Measurements from ENCODE around the gene FANCC. TPM values are rescaled to one million over a fixed set of nuclear protein-coding genes. Genes with fewer than 3 reads are reported as not detected.
A peak's percentile ranks its signal among the peaks of the same experiment; 100 is the strongest.

The FANCC gene
- total RNA-seq, 2 donors from 2014 or later, result 4.9 to 21.2 TPM

GRCh38 chr9:95127249-95128176 lies 190.0 kb downstream of the FANCC start:
- WGBS, result 9% methylated on average over 35 of the region's 35 CpGs
- intact Hi-C loops (cut with DNase I), result loop anchor here (5.0 to 10.0 kb wide), 3 partner anchors 83 to 345 kb away; no protein-coding TSS in a partner anchor

DNA sequence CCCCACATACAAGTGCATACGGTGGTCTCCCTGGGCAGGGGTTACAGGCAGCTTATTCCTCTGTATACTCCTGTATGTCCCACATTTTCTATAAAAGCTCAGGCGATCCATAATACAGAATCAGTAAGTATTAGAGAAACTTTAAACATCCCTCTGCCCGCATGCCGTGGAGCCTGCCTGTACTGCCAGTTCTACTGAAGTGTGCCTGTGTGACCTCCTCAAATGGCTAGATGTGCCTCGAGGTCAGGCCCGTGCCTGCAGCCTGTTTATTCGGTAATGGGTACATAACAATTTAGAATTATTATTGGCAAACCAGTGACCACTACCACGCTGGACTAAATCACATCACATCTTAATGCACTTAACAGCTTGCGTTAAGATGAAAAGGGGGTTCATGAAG lies 190.8 kb downstream of the FANCC start:
- peak overlapping the region; percentile 64 for H3K27ac ChIP-seq
- no peak for DNase-seq (ENCODE audit: low spot score)
- intact Hi-C loops (cut with DNase I), result loop anchor here (5.0 to 10.0 kb wide), 3 partner anchors 82 to 344 kb away; no protein-coding TSS in a partner anchor
- no peaks in the 10 kb centered on the region for H3K27me3 ChIP-seq (replicated peaks; ENCODE audit: insufficient read depth)
- peaks cover 13% of the 10 kb centered on the region for H3K4me1 ChIP-seq (replicated peaks)
- no peaks in the 10 kb centered on the region for H3K36me3 ChIP-seq
- H3K9me3 ChIP-seq, result no peaks in the 10 kb centered on the region
- no peak overlapping the region for H3K4me3 ChIP-seq
- TF ChIP-seq POLR2AphosphoS5 (IDR thresholded peaks at IDR 0.05) (no peak), CTCF (IDR thresholded peaks at IDR 0.05) (no peak), POLR2A (IDR thresholded peaks at IDR 0.05) (no peak)
- 65% methylated on average over 9 of the region's 9 CpGs for WGBS

More at GRCh38 chr9:95127249-95128176, 190.0 kb downstream of the FANCC start:
- peak overlapping the region; percentile 15 to 21 for H3K4me3 ChIP-seq
- TF ChIP-seq CTCF (IDR thresholded peaks at IDR 0.05) (peak; percentile 92 to 98 (median 96)), POLR2A (IDR thresholded peaks at IDR 0.05) (no peak), POLR2AphosphoS5 (IDR thresholded peaks at IDR 0.05) (peak; percentile 57)
- H3K9me3 ChIP-seq, result no peaks in the 10 kb centered on the region
- peak; percentile 88 for DNase-seq (ENCODE audit: low spot score)
- no peaks in the 10 kb centered on the region for H3K36me3 ChIP-seq
- H3K27me3 ChIP-seq (replicated peaks; ENCODE audit: insufficient read depth), result no peaks in the 10 kb centered on the region
- peaks cover 13% of the 10 kb centered on the region for H3K4me1 ChIP-seq (replicated peaks)
- H3K27ac ChIP-seq, result peak overlapping the region; percentile 64

- H3K4me3 ChIP-seq, result no peak overlapping the region
- no peak for DNase-seq (ENCODE audit: low spot score)
- 41% methylated on average over 3 of the region's 3 CpGs for WGBS
- intact Hi-C loops (cut with DNase I), result loop anchor here (5.0 to 10.0 kb wide), 3 partner anchors 81 to 343 kb away; no protein-coding TSS in a partner anchor
- no peaks in the 10 kb centered on the region for H3K36me3 ChIP-seq
- no peaks in the 10 kb centered on the region for H3K27me3 ChIP-seq (replicated peaks; ENCODE audit: insufficient read depth)
- no peak for TF ChIP-seq CTCF (IDR thresholded peaks at IDR 0.05)
- no peak for TF ChIP-seq POLR2AphosphoS5 (IDR thresholded peaks at IDR 0.05)
- no peak for TF ChIP-seq POLR2A (IDR thresholded peaks at IDR 0.05)
- H3K4me1 ChIP-seq (replicated peaks), result peaks cover 13% of the 10 kb centered on the region
- H3K27ac ChIP-seq, result peak overlapping the region; percentile 64
- no peaks in the 10 kb centered on the region for H3K9me3 ChIP-seq
These were observed 191.9 kb downstream of the FANCC start for GRCh38 chr9:95125652-95126051.

DNA sequence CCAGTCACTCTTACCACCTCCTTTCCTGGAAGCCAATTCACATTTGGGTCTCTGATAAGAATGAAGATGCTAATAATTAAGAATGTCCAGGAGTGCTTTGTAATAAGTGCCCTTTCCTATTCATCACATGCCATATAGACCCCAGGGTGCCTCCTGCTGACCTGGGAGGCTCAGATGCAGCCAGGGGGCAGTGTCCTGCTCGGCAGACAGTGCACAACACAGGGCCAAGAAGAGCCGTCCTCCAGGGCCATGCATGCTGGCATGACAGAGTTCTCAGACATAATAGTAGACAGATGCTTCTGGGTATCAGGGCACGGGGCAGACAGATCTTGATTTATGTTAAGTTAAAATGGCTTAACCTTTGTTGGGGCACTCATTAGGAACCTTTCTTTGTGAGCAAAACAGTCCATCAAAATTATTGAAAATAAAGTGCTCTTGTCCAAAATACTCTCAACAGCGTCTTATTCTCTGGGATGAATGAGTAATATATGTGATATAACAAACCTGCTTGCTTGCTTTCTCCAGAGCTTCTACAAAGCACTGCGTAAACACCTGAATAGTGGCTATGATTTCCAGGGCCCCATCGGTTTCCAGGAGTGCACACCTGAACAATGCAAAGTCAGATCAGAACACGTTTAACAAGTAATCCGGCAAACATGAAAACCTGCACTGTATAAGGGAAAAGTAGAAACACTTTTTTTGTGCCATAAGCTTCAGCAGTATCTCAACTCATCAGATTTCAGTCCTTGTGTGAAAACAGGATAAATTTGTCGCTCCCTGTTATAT lies 192.7 kb downstream of the FANCC start:
- Histone ChIP-seq H3K27me3 (replicated peaks; ENCODE audit: insufficient read depth) (no peaks in the 10 kb centered on the region), H3K27ac (peak overlapping the region; percentile 26 to 64), H3K4me3 (no peak overlapping the region), H3K9me3 (no peaks in the 10 kb centered on the region), H3K36me3 (no peaks in the 10 kb centered on the region), H3K4me1 (replicated peaks) (peaks cover 13% of the 10 kb centered on the region)
- 31% methylated on average over 9 of the region's 9 CpGs for WGBS
- intact Hi-C loops (cut with DNase I), result loop anchor here (5.0 to 10.0 kb wide), 3 partner anchors 80 to 342 kb away; no protein-coding TSS in a partner anchor
- peak; percentile 67 for DNase-seq (ENCODE audit: low spot score)
- no peak for TF ChIP-seq POLR2A (IDR thresholded peaks at IDR 0.05)
- TF ChIP-seq POLR2AphosphoS5 (IDR thresholded peaks at IDR 0.05), result peak; percentile 66
- peak in 2 of 4 experiments; percentile 25 to 47 for TF ChIP-seq CTCF (IDR thresholded peaks at IDR 0.05)
